NK-92 treated with Interleukin-12 subunit alpha and Interleukin-12 subunit beta, amount 100 ng/mL, for 24 hours (cell line): ENCODE results near the gene ADGRV1.
"Not testable (repeated sequence)": the region's sequence is repeated elsewhere in the genome, so short reads cannot be mapped to it uniquely, and the experiment has no call there.

Experiments
- DNase-seq: peaks from one replicate; lab custom pipeline; 2025; lab: John Stamatoyannopoulos, UW

The ADGRV1 gene

GRCh38 chr5:91030521-91031401 lies 472.2 kb downstream of the ADGRV1 start:
- no peak for DNase-seq

GRCh38 chr5:91031402-91031752 lies 472.8 kb downstream of the ADGRV1 start:
- no peak for DNase-seq

GRCh38 chr5:91032125-91032524 lies 473.5 kb downstream of the ADGRV1 start:
- DNase-seq: no peak

DNA sequence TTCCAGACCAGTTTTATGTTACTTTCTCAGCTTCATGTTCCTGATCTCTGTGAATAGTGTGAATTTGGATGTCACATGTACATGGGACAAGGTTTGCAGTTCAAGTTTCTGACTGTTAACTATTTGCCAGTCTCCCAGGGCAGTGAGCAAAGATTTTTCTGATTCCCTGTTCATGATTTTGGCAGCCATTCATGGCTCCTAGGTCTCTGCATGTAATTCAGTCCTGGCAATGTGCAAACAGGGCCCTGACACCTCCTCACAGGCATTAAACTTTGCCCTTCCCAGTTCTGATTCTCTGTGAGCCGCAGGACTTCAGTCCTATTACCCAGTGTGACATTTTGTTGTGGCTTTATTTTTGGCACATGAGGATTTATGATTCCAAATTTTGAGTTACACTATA lies 474.8 kb downstream of the ADGRV1 start:
- DNase-seq: no peak

GRCh38 chr5:91038180-91038808 lies 479.7 kb downstream of the ADGRV1 start:
- DNase-seq: no peak

DNA sequence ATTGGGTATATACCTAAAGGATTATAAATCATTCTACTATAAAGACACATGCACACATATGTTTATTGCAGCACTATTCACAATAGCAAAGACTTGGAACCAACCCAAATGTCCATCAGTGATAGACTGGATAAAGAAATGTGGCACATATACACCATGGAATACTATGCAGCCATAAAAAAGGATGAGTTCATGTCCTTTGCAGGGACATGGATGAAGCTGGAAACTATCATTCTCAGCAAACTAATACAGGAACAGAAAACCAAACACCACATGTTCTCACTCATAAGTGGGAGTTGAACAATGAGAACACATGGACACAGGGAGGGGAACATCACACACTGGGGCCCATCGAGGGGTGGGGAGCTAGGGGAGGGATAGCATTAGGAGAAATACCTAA lies 482.5 kb downstream of the ADGRV1 start:
- not testable (repeated sequence) for DNase-seq

GRCh38 chr5:91042247-91042935 lies 483.8 kb downstream of the ADGRV1 start:
- no peak for DNase-seq

- no peak for DNase-seq
These were observed 484.3 kb downstream of the ADGRV1 start for GRCh38 chr5:91042936-91043255.

- no peak for DNase-seq
These were observed 489.5 kb downstream of the ADGRV1 start for GRCh38 chr5:91048073-91048472.

GRCh38 chr5:91049112-91049511 lies 490.5 kb downstream of the ADGRV1 start:
- no peak for DNase-seq

DNA sequence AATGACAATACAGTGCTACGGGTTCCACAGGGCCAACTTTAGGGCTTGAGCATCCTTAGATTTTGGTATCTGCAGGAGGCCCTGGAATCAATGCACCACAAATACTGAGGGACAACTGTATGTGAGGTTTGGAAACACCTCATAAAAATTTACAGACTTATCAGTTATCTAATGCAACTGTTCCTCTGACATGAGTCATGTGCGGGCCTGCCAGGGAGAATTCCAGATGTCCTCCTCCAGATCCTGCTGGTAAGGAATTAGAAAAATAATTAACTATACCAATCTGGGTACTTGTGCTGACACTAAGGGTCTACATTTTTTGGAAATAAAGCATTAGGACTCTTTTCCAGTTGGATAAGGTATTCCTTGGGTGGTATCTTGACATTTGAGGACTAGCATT lies 491.2 kb downstream of the ADGRV1 start:
- no peak for DNase-seq

DNA sequence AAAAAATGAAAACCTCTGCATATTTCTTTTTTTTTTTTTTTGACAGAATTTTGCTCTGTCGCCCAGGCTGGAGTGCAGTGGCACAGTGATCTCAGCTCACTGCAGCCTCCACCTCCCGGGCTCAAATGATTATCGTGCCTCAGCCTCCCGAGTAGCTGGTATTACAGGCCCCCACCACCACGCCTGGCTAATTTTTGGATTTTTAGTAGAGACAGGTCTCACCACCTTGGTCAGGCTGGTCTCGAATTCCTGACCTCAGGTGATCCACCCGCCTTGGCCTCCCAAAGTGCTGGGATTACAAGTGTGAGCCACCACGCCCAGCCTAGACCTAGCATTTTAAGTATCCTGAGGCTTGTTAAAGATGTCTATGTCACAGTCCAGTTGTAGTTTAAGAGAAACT lies 493.8 kb downstream of the ADGRV1 start:
- DNase-seq: not testable (repeated sequence)

- DNase-seq: no peak
These were observed 494.6 kb downstream of the ADGRV1 start for GRCh38 chr5:91052977-91053740.

- no peak for DNase-seq
These were observed 495.1 kb downstream of the ADGRV1 start for GRCh38 chr5:91053741-91054025.

GRCh38 chr5:91058155-91058554 lies 499.6 kb downstream of the ADGRV1 start:
- no peak for DNase-seq

- no peak for DNase-seq
These were observed 500.0 kb downstream of the ADGRV1 start for GRCh38 chr5:91058575-91058974.

- DNase-seq: no peak
These were observed 500.8 kb downstream of the ADGRV1 start for GRCh38 chr5:91059409-91059808.

- DNase-seq: no peak
These were observed 502.5 kb downstream of the ADGRV1 start for GRCh38 chr5:91061094-91061493.

GRCh38 chr5:91061946-91062562 lies 503.5 kb downstream of the ADGRV1 start:
- DNase-seq: no peak

- not testable (repeated sequence) for DNase-seq
These were observed 504.6 kb downstream of the ADGRV1 start for GRCh38 chr5:91063098-91063690.

DNA sequence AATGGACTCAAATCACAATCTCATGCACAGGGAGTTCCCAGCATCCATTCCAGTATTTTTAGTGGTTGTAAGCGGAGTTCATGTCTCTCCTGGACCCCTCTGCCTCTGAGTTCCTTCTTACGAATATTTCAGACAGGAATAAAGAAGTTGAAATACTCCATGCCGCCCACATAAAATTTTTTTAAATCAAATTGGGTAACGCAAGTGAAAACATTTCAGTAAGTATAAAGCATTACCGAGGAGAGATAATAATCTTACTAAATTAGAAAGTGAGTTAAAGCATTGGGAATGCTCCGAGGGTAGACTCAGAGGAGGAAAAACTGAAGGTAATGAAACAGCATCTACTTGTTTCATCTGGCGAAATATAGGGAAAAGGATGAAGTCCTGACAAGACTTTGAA lies 506.9 kb downstream of the ADGRV1 start:
- DNase-seq: no peak

GRCh38 chr5:91069364-91069763 lies 510.8 kb downstream of the ADGRV1 start:
- no peak for DNase-seq
